Measurements from ENCODE around the gene CNOT3.

The CNOT3 gene

DNA sequence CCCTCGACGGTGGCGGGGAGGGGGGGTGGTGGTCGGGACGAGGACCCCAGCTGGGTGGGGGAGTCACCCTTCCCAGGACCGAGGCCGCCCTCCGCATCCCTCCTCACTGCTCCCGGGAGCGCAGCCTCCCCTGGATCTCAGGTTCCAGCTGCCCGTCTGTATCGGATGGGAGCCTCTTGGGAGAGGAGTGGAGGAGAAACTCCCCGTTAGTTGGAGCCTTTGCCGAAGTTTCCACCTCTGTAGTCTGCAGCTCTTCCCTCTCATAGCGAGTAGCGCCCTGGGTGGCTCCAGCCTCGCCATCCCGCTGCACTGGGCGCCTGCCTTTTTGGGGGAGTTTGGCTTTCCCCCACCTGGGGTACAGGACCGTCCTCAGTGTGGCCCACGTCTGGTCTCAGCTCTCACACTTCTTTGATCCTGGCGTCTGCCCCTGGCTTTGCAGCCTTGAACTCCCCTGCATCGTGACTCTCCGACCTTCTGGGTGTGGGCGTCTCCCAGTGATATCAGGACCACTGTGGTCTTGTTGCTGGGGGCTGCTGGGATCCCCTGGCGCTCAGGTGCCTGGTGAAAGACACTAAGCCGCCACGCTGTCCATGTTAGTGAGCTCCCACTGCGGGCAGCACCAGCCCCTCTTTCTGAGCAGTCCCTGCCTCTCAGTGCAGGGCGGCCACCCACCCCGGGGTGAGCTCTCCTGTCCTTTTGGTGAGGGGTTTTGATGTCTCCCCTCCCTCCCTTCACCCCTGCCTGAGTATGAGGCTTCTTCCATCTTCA lies 1.1 kb downstream of the CNOT3 start:
- TF ChIP-seq POLR2AphosphoS5 (IDR thresholded peaks at IDR 0.05; ENCODE audit: low read depth, low read length) (0 out of 2 replicates have a peak, but pooled peaks have one; percentile 4), POLR2A (IDR thresholded peaks at IDR 0.05; ENCODE audit: low read depth, low read length) (no peak)
- FAIRE-seq, result no peak
- DNase-seq (ENCODE audit: insufficient read length), result no peak

- no peak for FAIRE-seq
Observed at GRCh38 chr19:54141356-54141755, 3.8 kb downstream of the CNOT3 start.

GRCh38 chr19:54142166-54142780 lies 4.7 kb downstream of the CNOT3 start:
- DNase-seq (ENCODE audit: insufficient read length), result no peak
- TF ChIP-seq POLR2A (IDR thresholded peaks at IDR 0.05; ENCODE audit: low read depth, low read length) (no peak), TAF1 (IDR thresholded peaks at IDR 0.05; ENCODE audit: borderline replicate concordance, low read depth, low read length) (no peak), POLR2AphosphoS5 (IDR thresholded peaks at IDR 0.05; ENCODE audit: low read depth, low read length) (no peak)
- FAIRE-seq, result no peak

More at GRCh38 chr19:54141356-54141755, 3.8 kb downstream of the CNOT3 start:
- DNase-seq (ENCODE audit: insufficient read length), result no peak
- TF ChIP-seq TAF1 (IDR thresholded peaks at IDR 0.05; ENCODE audit: borderline replicate concordance, low read depth, low read length) (no peak), POLR2A (IDR thresholded peaks at IDR 0.05; ENCODE audit: low read depth, low read length) (no peak), POLR2AphosphoS5 (IDR thresholded peaks at IDR 0.05; ENCODE audit: low read depth, low read length) (no peak)

- no peak for TF ChIP-seq POLR2A (IDR thresholded peaks at IDR 0.05; ENCODE audit: low read depth, low read length)
- TF ChIP-seq POLR2AphosphoS5 (IDR thresholded peaks at IDR 0.05; ENCODE audit: low read depth, low read length), result no peak
- no peak for TF ChIP-seq TAF1 (IDR thresholded peaks at IDR 0.05; ENCODE audit: borderline replicate concordance, low read depth, low read length)
- FAIRE-seq (no peak), DNase-seq (ENCODE audit: insufficient read length) (no peak)
Observed at GRCh38 chr19:54145541-54146158, 8.1 kb downstream of the CNOT3 start.

DNA sequence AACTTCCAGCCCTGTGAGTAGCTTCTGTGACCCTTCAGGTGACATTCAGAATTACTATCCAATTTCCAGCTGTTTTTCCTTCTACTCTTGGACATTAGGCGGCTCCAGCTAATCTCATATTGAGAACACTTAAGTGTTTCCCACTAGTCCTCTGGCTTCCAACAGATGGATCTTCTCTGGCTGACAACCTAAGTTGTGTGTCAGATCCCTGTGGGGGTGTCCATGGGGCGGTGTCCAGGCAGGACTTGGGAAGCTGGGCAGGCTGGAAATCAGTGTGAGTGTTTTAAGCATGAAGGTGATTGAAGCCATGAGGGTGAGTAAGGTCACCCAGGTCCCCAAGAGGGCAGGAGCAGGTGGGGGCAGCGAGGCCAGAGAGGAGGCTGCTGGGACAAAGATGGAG lies 10.1 kb downstream of the CNOT3 start:
- DNase-seq (ENCODE audit: insufficient read length) (no peak), FAIRE-seq (no peak)
- no peak for TF ChIP-seq POLR2AphosphoS5 (IDR thresholded peaks at IDR 0.05; ENCODE audit: low read depth, low read length)
- TF ChIP-seq POLR2A (IDR thresholded peaks at IDR 0.05; ENCODE audit: low read depth, low read length), result no peak
- TF ChIP-seq TAF1 (IDR thresholded peaks at IDR 0.05; ENCODE audit: borderline replicate concordance, low read depth, low read length), result no peak

- DNase-seq (ENCODE audit: insufficient read length), result no peak
- TF ChIP-seq POLR2AphosphoS5 (IDR thresholded peaks at IDR 0.05; ENCODE audit: low read depth, low read length) (no peak), TAF1 (IDR thresholded peaks at IDR 0.05; ENCODE audit: borderline replicate concordance, low read depth, low read length) (no peak), POLR2A (IDR thresholded peaks at IDR 0.05; ENCODE audit: low read depth, low read length) (no peak)
- no peak for FAIRE-seq
Observed at GRCh38 chr19:54148158-54148557, 10.6 kb downstream of the CNOT3 start.

DNA sequence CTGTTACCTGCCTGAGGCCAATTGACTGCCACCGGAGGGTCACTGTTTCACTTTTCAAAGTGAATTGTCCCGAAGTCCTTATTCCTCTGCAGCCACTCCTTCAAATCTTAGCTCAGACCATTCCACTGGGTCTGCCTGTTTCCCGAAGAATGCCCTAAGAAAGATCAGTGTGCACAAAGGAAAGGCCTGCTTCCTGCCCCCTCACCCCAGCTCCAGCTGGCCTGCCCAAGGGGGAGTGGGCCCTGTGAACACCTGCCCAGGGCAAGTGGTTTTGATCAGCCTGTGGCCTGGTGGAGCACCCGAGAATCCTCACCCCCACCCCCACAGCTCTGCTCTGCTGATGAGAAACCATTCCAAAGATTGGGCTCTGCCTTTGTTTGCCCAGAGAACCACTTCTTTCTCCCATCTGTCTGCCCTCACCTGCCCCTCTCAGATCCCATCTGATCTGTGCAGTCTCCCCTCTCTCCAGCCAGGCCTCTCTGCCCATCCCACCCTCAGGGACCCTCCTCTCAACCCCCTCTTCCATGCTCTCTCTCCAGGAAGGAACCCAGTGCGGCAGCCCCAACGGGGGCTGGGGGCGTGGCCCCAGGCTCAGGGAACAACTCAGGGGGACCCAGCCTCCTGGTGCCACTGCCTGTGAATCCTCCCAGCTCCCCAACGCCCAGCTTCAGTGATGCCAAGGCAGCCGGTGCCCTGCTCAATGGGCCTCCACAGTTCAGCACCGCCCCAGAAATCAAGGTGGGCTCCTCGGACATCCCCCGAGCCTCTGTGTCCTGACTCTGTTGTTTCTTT lies 11.7 kb downstream of the CNOT3 start:
- FAIRE-seq (no peak), DNase-seq (ENCODE audit: insufficient read length) (no peak)
- no peak for TF ChIP-seq POLR2A (IDR thresholded peaks at IDR 0.05; ENCODE audit: low read depth, low read length)
- no peak for TF ChIP-seq TAF1 (IDR thresholded peaks at IDR 0.05; ENCODE audit: borderline replicate concordance, low read depth, low read length)
- no peak for TF ChIP-seq POLR2AphosphoS5 (IDR thresholded peaks at IDR 0.05; ENCODE audit: low read depth, low read length)

- DNase-seq (ENCODE audit: insufficient read length) (no peak), FAIRE-seq (no peak)
- TF ChIP-seq POLR2A (IDR thresholded peaks at IDR 0.05; ENCODE audit: low read depth, low read length), result no peak
- no peak for TF ChIP-seq POLR2AphosphoS5 (IDR thresholded peaks at IDR 0.05; ENCODE audit: low read depth, low read length)
- TF ChIP-seq TAF1 (IDR thresholded peaks at IDR 0.05; ENCODE audit: borderline replicate concordance, low read depth, low read length), result no peak
Observed at GRCh38 chr19:54151362-54152035, 13.9 kb downstream of the CNOT3 start.

- FAIRE-seq (no peak), DNase-seq (ENCODE audit: insufficient read length) (no peak)
- 0 out of 2 replicates have a peak, but pooled peaks have one; percentile 36 for TF ChIP-seq POLR2AphosphoS5 (IDR thresholded peaks at IDR 0.05; ENCODE audit: low read depth, low read length)
- no peak for TF ChIP-seq POLR2A (IDR thresholded peaks at IDR 0.05; ENCODE audit: low read depth, low read length)
Observed at GRCh38 chr19:54152267-54152666, 14.7 kb downstream of the CNOT3 start.

DNA sequence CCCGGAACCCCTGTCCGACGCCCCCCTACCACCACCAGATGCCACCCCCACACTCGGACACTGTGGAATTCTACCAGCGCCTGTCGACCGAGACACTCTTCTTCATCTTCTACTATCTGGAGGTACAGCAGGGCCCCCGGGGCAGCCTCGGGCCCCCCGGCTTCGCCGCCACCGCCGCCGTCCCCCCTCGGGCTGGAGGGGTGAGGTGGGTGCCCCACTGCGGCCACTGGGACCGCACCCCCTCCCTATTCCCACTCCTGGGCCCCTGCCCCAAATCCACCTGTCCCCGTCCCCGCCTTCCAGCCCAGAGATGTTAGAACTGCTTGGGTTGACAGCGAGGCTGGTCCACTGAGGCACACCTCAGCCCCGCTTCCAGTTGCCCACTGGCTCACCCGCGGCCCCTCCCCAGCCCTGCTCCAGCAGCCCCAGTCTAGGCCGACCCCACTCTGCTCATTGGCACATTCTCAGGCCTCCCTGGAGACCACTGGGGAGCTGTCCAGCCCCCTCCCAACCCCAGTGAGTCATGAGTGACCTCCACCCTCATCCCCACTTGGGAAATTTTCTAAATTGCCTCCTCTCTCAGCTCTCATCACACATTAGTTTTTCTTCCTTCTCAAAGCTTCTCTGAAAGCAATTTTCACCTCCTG lies 15.4 kb downstream of the CNOT3 start:
- FAIRE-seq (no peak), DNase-seq (ENCODE audit: insufficient read length) (no peak)
- TF ChIP-seq POLR2A (IDR thresholded peaks at IDR 0.05; ENCODE audit: low read depth, low read length) (no peak; the same call in 1 of the 2 replicates), POLR2AphosphoS5 (IDR thresholded peaks at IDR 0.05; ENCODE audit: low read depth, low read length) (no peak), TAF1 (IDR thresholded peaks at IDR 0.05; ENCODE audit: borderline replicate concordance, low read depth, low read length) (no peak)
